T-cell (primary cell): Measurements from ENCODE around the gene KLK10. TPM values are rescaled to one million over a fixed set of nuclear protein-coding genes. Genes with fewer than 3 reads are reported as not detected.

Experiments
- ATAC-seq, 4 experiments: fragments of 200-7000 bp in 3 of 4; fragments of 150-1000 bp in 1 of 4; cut with Tn5 transposase; replicated peaks in 1 of 4; 1 replicate in 3 of 4; 2 replicates in 1 of 4; pipeline ENCODE4 v1.10.0; 2021; ENCODE audit warnings: moderate library complexity in 3 of 4, mild to moderate bottlenecking in 2 of 4, moderate number of reproducible peaks in 1 of 4
- CTCF ChIA-PET, 2 donors: fragments of 300-600 bp; sonication (Branson Sonifier 250); formaldehyde crosslinking; loops; one replicate each; lab custom pipeline; 2022; ENCODE audit warnings: antibody characterized with exemption in 2 of 2; lab: Charles Lee
- POLR2A ChIA-PET, 2 donors: fragments of 300-600 bp; sonication (Branson Sonifier 250); formaldehyde crosslinking; loops; one replicate each; lab custom pipeline; 2022; ENCODE audit warnings: antibody characterized with exemption in 2 of 2; lab: Charles Lee
- DNase-seq, 35 experiments: peaks; one replicate each; pipeline versions ENCODE4 v3.0.0 to v3.0.0-alpha.2; 2013 to 2023
- H3K27ac ChIP-seq: one replicate; pipeline ENCODE4 v1.5.1; 2013; ENCODE audit warnings: low read length
- H3K27me3 ChIP-seq, 2 experiments: replicated peaks in 1 of 2; 1 replicate in 1 of 2; 2 replicates in 1 of 2; pipeline versions ENCODE4 v1.6.1 to v1.7.0; 2013; ENCODE audit warnings: low read length in 1 of 2, mixed read lengths in 1 of 2; ENCODE audit not compliant: control insufficient read depth in 2 of 2, insufficient read depth in 2 of 2; ENCODE audit errors: extremely low read depth in 1 of 2
- H3K36me3 ChIP-seq, 2 donors: 1 replicate in 1 of 2; 2 replicates in 1 of 2; pipeline versions ENCODE4 v1.6.1 to v1.7.0; 2013; ENCODE audit warnings: low read length in 1 of 2; ENCODE audit not compliant: control insufficient read depth in 2 of 2, insufficient read depth in 1 of 2; ENCODE audit errors: extremely low read depth in 1 of 2
- H3K4me1 ChIP-seq, 2 experiments: 1 replicate in 1 of 2; 2 replicates in 1 of 2; pipeline versions ENCODE4 v1.6.1 to v1.7.0; 2013; ENCODE audit warnings: low read length in 2 of 2, mixed read lengths in 1 of 2; ENCODE audit not compliant: insufficient read depth in 2 of 2, control insufficient read depth in 1 of 2; ENCODE audit errors: extremely low read depth in 1 of 2
- H3K4me3 ChIP-seq, 2 donors: 1 replicate in 1 of 2; 2 replicates in 1 of 2; pipeline versions ENCODE4 v1.5.1 to v1.7.0; 2013; ENCODE audit warnings: mild to moderate bottlenecking in 2 of 2, low read length in 1 of 2, moderate library complexity in 1 of 2; ENCODE audit not compliant: control insufficient read depth in 1 of 2; ENCODE audit errors: extremely low read depth in 1 of 2
- H3K9me3 ChIP-seq: 2 replicates; pipeline ENCODE4 v1.7.0; 2013
- H3K27ac Mint-ChIP-seq, 2 donors: one replicate each; pipeline ENCODE4 v1.8.0; 2020 to 2021; ENCODE audit warnings: mild to moderate bottlenecking in 2 of 2, mixed read lengths in 2 of 2
- H3K27me3 Mint-ChIP-seq, 2 donors: one replicate each; pipeline ENCODE4 v1.8.0; 2021 to 2022; ENCODE audit warnings: mixed read lengths in 2 of 2
- H3K36me3 Mint-ChIP-seq: one replicate; pipeline ENCODE4 v1.8.0; 2021; ENCODE audit warnings: mixed read lengths
- H3K4me1 Mint-ChIP-seq, 3 donors: one replicate each; pipeline ENCODE4 v1.8.0; 2020 to 2022; ENCODE audit warnings: mixed read lengths in 3 of 3, mild to moderate bottlenecking in 1 of 3
- H3K4me3 Mint-ChIP-seq, 3 donors: one replicate each; pipeline ENCODE4 v1.8.0; 2020 to 2022; ENCODE audit warnings: mild to moderate bottlenecking in 3 of 3, mixed read lengths in 3 of 3, moderate library complexity in 3 of 3
- H3K9me3 Mint-ChIP-seq, 3 donors: one replicate each; pipeline ENCODE4 v1.8.0; 2020 to 2022; ENCODE audit warnings: mixed read lengths in 3 of 3
- WGBS: methylation state at CpG from one replicate; pipeline ENCODE4 v1.1.5; 2013; ENCODE audit warnings: missing lambda C conversion rate; ENCODE audit not compliant: insufficient coverage; 5-methylcytosine and 5-hydroxymethylcytosine counted together
- total RNA-seq, 35 experiments: library from RNA in 6 of 35; stranded (reverse) in 6 of 35; fragments of 120-200 nt in 1 of 35; gene quantifications; one replicate each; pipeline versions ENCODE4 v1.2.1 to v1.2.4 and lab custom pipeline; 2013 to 2026

The KLK10 gene, protein sequence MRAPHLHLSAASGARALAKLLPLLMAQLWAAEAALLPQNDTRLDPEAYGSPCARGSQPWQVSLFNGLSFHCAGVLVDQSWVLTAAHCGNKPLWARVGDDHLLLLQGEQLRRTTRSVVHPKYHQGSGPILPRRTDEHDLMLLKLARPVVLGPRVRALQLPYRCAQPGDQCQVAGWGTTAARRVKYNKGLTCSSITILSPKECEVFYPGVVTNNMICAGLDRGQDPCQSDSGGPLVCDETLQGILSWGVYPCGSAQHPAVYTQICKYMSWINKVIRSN
- not detected for total RNA-seq
- not detected for total RNA-seq (2013)
- total RNA-seq (lab: John Stamatoyannopoulos, UW) = 0 to 0.30 (median 0) reads per million in 29 experiments

DNA sequence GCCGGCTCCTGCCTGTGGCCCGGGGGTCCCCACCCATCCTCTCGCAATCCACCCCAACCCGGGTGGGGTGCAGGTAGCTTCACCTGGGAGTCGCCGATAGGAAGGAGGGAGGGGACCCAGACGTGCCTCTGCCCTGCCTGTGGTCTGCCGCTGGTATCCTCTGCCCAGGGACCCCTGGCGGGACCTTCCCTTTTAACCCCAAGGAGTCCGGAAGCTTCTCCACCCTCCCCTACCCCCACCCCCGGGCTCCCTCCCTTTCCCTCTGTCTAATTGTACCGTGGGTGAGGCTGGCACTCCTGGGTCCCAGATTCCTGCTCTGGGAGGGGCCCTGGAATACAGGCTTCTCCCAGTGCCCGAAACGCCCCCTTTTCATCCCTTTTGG lies at the start of gene KLK10:
Gene KLK10, minus strand, starts transcription at position 166 of the 382 bp plus-strand sequence. CDS start 579 bp downstream, outside the sequence.
- no peak within 1 kb of the TSS for H3K27ac Mint-ChIP-seq
- H3K27me3 Mint-ChIP-seq = peaks cover 57 to 78% of the 10 kb centered on the region in 2 donors
- DNase-seq (no peak), ATAC-seq (no peak)
- Histone ChIP-seq H3K9me3 (no peaks in the 10 kb centered on the region), H3K27me3 (peaks cover 5 to 87% of the 10 kb centered on the region in 2 experiments), H3K4me3 (no peak within 1 kb of the TSS), H3K36me3 (no peaks in the 10 kb centered on the region), H3K27ac (no peak within 1 kb of the TSS), H3K4me1 (peaks cover 0 to 29% of the 10 kb centered on the region in 2 experiments)
- H3K36me3 Mint-ChIP-seq = no peaks in the 10 kb centered on the region
- H3K9me3 Mint-ChIP-seq = no peaks in the 10 kb centered on the region
- ChIA-PET CTCF (no interaction called here), POLR2A (no interaction called here)
- peaks cover 14 to 25% (median 23%) of the 10 kb centered on the region in 3 donors for H3K4me1 Mint-ChIP-seq
- peak within 1 kb of the TSS in 2 of 3 donors; percentile 67 to 80 for H3K4me3 Mint-ChIP-seq
- WGBS = 20% methylated on average over 1 of the region's 14 CpGs

DNA sequence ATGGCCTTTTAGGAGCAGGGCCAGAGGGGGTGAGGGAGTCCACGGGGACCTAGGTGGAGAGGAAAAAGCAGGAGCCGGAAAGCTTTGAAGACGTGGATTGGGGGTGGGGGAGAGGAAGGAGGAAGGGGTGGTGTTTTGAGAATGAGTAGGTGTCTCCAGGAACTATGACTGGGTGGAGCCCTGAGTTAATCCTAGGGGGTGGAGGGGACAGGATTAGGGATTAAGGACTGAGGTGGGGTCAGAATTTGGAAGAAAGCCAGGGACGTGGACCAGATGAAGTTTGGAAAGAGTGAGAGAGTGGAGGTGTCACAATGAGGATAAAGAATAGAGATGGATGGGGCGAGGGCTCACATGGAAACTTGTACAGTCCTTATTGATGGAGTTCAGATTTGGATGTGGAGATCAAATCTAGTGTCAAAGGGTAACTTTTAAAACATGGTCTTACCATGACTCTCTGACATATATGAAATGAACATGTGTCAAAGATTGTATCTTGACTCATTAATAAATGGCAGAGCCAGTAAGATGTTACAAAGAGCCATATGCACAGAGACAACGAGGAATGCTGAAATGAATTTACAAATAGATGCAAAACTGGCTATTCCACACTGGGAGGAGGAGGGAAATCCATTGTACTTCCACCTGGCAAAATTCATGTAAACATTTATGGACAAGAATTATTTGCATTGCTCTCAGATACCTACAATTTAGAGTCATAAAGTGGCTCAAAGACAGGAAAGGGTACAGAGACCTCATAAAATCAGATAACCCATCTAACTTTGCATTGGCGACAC lies 47.1 kb upstream of the KLK10 start:
- H3K9me3 Mint-ChIP-seq = peaks cover 0 to 6% (median 0%) of the 10 kb centered on the region in 3 donors
- peaks cover 0 to 5% (median 2%) of the 10 kb centered on the region in 3 donors for H3K4me1 Mint-ChIP-seq
- no peak overlapping the region for H3K4me3 ChIP-seq
- WGBS = 59% methylated on average over 6 of the region's 7 CpGs
- ChIA-PET POLR2A (no interaction called here), CTCF (no interaction called here)
- H3K27me3 ChIP-seq = peaks cover 4 to 42% of the 10 kb centered on the region in 2 experiments
- no peaks in the 10 kb centered on the region for H3K9me3 ChIP-seq
- peak overlapping the region in 1 of 3 donors; percentile 72 for H3K4me3 Mint-ChIP-seq
- peaks cover 32 to 37% of the 10 kb centered on the region in 2 donors for H3K27me3 Mint-ChIP-seq
- no peak overlapping the region for H3K27ac ChIP-seq
- ATAC-seq (no peak), DNase-seq (no peak)
- H3K4me1 ChIP-seq = peaks cover 0 to 10% of the 10 kb centered on the region in 2 experiments
- no peaks in the 10 kb centered on the region for H3K36me3 ChIP-seq
- H3K27ac Mint-ChIP-seq = no peak overlapping the region
- H3K36me3 Mint-ChIP-seq = no peaks in the 10 kb centered on the region

DNA sequence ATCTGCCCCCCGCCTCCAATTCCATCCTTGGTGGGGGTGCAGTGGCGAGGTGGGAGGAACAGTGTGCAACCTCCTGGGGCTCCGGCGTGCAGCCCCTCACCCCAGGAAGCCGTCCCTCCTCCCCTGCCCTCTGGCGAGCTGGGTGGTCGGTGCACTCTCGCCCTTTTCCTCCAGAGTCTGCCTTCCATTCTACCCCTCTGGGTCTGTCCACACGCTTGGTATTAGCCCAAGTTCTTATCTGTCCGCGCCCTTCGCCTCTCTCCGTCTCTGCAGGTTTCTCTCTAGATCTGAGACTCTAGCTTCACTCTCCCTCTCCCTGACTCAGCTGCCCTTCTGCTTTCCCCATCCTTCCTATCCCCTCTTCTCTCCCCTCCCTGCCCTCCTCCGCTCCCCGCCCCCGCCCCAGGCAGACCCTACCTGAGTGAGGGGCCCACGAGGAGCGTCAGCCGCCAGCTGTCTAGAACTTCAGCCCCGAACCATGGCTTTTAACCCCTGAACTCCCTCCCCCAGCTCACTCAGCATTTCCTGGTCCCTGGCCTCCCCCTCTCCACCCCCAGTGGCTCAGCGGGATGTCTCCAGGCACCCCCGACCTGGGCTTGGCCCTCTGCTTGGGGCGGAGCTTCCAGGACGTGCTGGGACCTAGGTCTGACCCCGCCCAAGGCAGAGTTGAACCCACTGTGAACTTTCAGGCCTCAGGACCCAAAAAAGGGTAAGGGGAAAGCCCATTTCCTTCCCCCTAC lies 45.9 kb upstream of the KLK10 start:
- no peak overlapping the region for H3K27ac ChIP-seq
- DNase-seq = no peak
- H3K4me1 ChIP-seq = peaks cover 0 to 10% of the 10 kb centered on the region in 2 experiments
- H3K4me1 Mint-ChIP-seq = peaks cover 0 to 5% (median 2%) of the 10 kb centered on the region in 3 donors
- H3K27ac Mint-ChIP-seq = no peak overlapping the region
- H3K4me3 Mint-ChIP-seq = peak overlapping the region in 2 of 3 donors; percentile 52 to 72
- ATAC-seq = no peak
- peaks cover 4 to 43% of the 10 kb centered on the region in 2 experiments for H3K27me3 ChIP-seq
- H3K36me3 ChIP-seq = no peaks in the 10 kb centered on the region
- no peaks in the 10 kb centered on the region for H3K9me3 ChIP-seq
- ChIA-PET POLR2A (no interaction called here), CTCF (no interaction called here)
- H3K36me3 Mint-ChIP-seq = no peaks in the 10 kb centered on the region
- H3K27me3 Mint-ChIP-seq = peaks cover 43 to 48% of the 10 kb centered on the region in 2 donors
- H3K4me3 ChIP-seq = peak overlapping the region in 1 of 2 donors; percentile 10
- WGBS = 15% methylated on average over 17 of the region's 25 CpGs
- H3K9me3 Mint-ChIP-seq = peaks cover 0 to 14% (median 0%) of the 10 kb centered on the region in 3 donors

GRCh38 chr19:51064534-51065220 lies 45.2 kb upstream of the KLK10 start, which contains the start of gene KLK13:
KLK13 (minus strand) TSS chr19:51065092; CDS start chr19:51065067, 25 bp downstream.
- Histone ChIP-seq H3K27ac (no peak within 1 kb of the TSS), H3K4me1 (peaks cover 0 to 10% of the 10 kb centered on the region in 2 experiments), H3K27me3 (peaks cover 4 to 49% of the 10 kb centered on the region in 2 experiments), H3K9me3 (no peaks in the 10 kb centered on the region), H3K4me3 (peak within 1 kb of the TSS; percentile 10 to 40), H3K36me3 (no peaks in the 10 kb centered on the region)
- Mint-ChIP-seq H3K27me3 (peaks cover 48 to 53% of the 10 kb centered on the region in 2 donors), H3K36me3 (no peaks in the 10 kb centered on the region), H3K4me1 (peaks cover 0 to 5% (median 2%) of the 10 kb centered on the region in 3 donors), H3K9me3 (peaks cover 0 to 14% (median 0%) of the 10 kb centered on the region in 3 donors), H3K27ac (no peak within 1 kb of the TSS), H3K4me3 (peak within 1 kb of the TSS in 2 of 3 donors; percentile 52 to 72)
- 12% methylated on average over 13 of the region's 38 CpGs for WGBS
- CTCF ChIA-PET = no interaction called here
- DNase-seq (no peak), ATAC-seq (no peak)
- POLR2A ChIA-PET = no interaction called here

- peaks cover 0 to 10% of the 10 kb centered on the region in 2 experiments for H3K4me1 ChIP-seq
- no peak overlapping the region for H3K27ac ChIP-seq
- DNase-seq (no peak), ATAC-seq (no peak)
- no peaks in the 10 kb centered on the region for H3K9me3 ChIP-seq
- peaks cover 4 to 48% of the 10 kb centered on the region in 2 experiments for H3K27me3 ChIP-seq
- no peak overlapping the region for H3K4me3 ChIP-seq
- Mint-ChIP-seq H3K36me3 (no peaks in the 10 kb centered on the region), H3K27ac (no peak overlapping the region), H3K4me1 (peaks cover 0 to 5% (median 2%) of the 10 kb centered on the region in 3 donors), H3K27me3 (peaks cover 51 to 56% of the 10 kb centered on the region in 2 donors), H3K4me3 (peak overlapping the region in 1 of 3 donors; percentile 33), H3K9me3 (peaks cover 0 to 14% (median 0%) of the 10 kb centered on the region in 3 donors)
- CTCF ChIA-PET = no interaction called here
- no peaks in the 10 kb centered on the region for H3K36me3 ChIP-seq
- 69% methylated on average over 5 of the region's 7 CpGs for WGBS
- POLR2A ChIA-PET = no interaction called here
These were observed 44.2 kb upstream of the KLK10 start for GRCh38 chr19:51063664-51064063.
